Lower lobe of right lung (tissue), 2 donors: ENCODE data around the gene RAP1A. TPM values are rescaled to one million over a fixed set of nuclear protein-coding genes. Genes with fewer than 3 reads are reported as not detected.

Experiments
- ATAC-seq, 2 donors: fragments of 200-7000 bp; cut with Tn5 transposase; one replicate each; pipeline ENCODE4 v1.9.1; 2020 to 2022; ENCODE audit warnings: mild to moderate bottlenecking in 2 of 2, moderate library complexity in 2 of 2
- DNase-seq: peaks from one replicate; pipeline ENCODE4 v3.0.0-alpha.2; 2020
- H3K27ac ChIP-seq: fragments of 200-600 bp; one replicate; pipeline ENCODE4 v1.8.0; 2022
- H3K27me3 ChIP-seq: fragments of 200-600 bp; one replicate; pipeline ENCODE4 v1.8.0; 2022; ENCODE audit warnings: low read depth
- H3K36me3 ChIP-seq: fragments of 200-600 bp; one replicate; pipeline ENCODE4 v1.8.0; 2022; ENCODE audit warnings: mild to moderate bottlenecking
- H3K4me1 ChIP-seq: fragments of 200-600 bp; one replicate; pipeline ENCODE4 v1.8.0; 2022
- H3K4me3 ChIP-seq: fragments of 200-600 bp; one replicate; pipeline ENCODE4 v1.8.0; 2022; ENCODE audit warnings: mild to moderate bottlenecking
- H3K9me3 ChIP-seq: fragments of 200-600 bp; one replicate; pipeline ENCODE4 v1.8.0; 2022
- CTCF ChIP-seq: fragments of 200-600 bp; IDR thresholded peaks from one replicate; pipeline ENCODE4 v1.8.0; 2022; ENCODE audit warnings: antibody characterized with exemption, mild to moderate bottlenecking
- intact Hi-C: fragments of 100-400 bp; cut with DNase I; formaldehyde crosslinking; loops from one replicate; pipeline ENCODE4 v1.11.0; 2022
- total RNA-seq: library from RNA; stranded (reverse); fragmentation: NEBNext Ultra II Directional; extraction: Animal tissue kit (Norgen Biotek cat#: 25700); gene quantifications from one replicate; pipeline ENCODE4 v1.2.1, GENCODE V29; 2021
- donor health status: DM: no; HTN: yes; CAD: no; lungs with severe emphysema.

Gene RAP1A
- total RNA-seq, 1 donor from 2014 or later = 134 TPM

GRCh38 chr1:111704240-111704639 lies 84.7 kb downstream of the RAP1A start:
- no peaks in the 10 kb centered on the region for H3K27me3 ChIP-seq
- H3K4me1 ChIP-seq = peaks cover 13% of the 10 kb centered on the region
- TF ChIP-seq CTCF = no peak
- H3K4me3 ChIP-seq = no peak overlapping the region
- H3K9me3 ChIP-seq = no peaks in the 10 kb centered on the region
- ATAC-seq (no peak), DNase-seq (no peak)
- intact Hi-C loops = no loop called here
- no peak overlapping the region for H3K27ac ChIP-seq
- H3K36me3 ChIP-seq = peaks cover 98% of the 10 kb centered on the region

DNA sequence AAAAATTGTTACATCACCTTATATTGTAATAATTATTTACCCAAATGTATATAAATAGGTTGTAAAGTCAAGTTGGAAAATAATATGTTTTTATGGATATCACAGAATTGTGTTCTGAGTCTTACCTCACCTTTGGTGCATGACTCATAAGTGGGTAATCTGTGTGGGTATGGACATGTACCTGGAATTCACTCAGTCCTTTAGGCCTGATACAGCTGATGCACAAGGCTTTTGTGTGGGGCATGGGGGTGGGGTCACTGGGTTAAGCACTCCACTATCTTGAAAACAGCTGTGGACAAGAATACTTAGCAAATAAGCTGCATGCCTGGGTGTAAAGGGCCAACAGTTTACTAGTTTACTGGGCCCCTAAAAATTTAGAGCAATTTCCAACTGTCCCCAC lies 85.2 kb downstream of the RAP1A start:
- ATAC-seq = peak; percentile 73 to 76
- Histone ChIP-seq H3K27me3 (no peaks in the 10 kb centered on the region), H3K36me3 (peaks cover 98% of the 10 kb centered on the region), H3K4me3 (no peak overlapping the region), H3K27ac (no peak overlapping the region), H3K9me3 (no peaks in the 10 kb centered on the region), H3K4me1 (peaks cover 17% of the 10 kb centered on the region)
- DNase-seq = no peak
- intact Hi-C loops = no loop called here
- TF ChIP-seq CTCF = no peak

GRCh38 chr1:111705841-111706240 lies 86.3 kb downstream of the RAP1A start:
- no peak for TF ChIP-seq CTCF
- H3K4me3 ChIP-seq = no peak overlapping the region
- DNase-seq (no peak), ATAC-seq (no peak)
- intact Hi-C loops = no loop called here
- no peaks in the 10 kb centered on the region for H3K9me3 ChIP-seq
- H3K27ac ChIP-seq = no peak overlapping the region
- no peaks in the 10 kb centered on the region for H3K27me3 ChIP-seq
- peaks cover 98% of the 10 kb centered on the region for H3K36me3 ChIP-seq
- peaks cover 17% of the 10 kb centered on the region for H3K4me1 ChIP-seq

DNA sequence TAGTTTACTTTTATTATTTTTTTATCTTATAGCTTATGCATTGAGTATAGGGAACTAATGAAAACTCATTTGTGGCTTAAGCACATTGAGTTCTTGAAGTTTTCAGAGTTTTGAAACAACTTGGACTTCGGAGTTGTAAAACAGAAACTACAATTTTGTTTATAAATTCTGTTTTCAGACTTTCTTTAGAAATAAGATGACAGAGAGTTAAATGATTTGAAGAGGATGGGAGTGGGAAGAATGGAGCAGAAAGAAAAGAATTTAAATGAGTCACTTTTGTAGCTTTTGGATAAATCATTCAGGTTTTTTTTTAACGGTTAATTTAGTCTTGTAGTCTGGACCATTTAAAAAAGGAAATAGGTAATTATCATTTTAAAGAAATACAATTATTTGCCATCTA lies 87.3 kb downstream of the RAP1A start:
- H3K36me3 ChIP-seq = peaks cover 98% of the 10 kb centered on the region
- H3K27me3 ChIP-seq = no peaks in the 10 kb centered on the region
- DNase-seq (no peak), ATAC-seq (no peak)
- H3K27ac ChIP-seq = no peak overlapping the region
- no peak for TF ChIP-seq CTCF
- H3K9me3 ChIP-seq = no peaks in the 10 kb centered on the region
- peaks cover 17% of the 10 kb centered on the region for H3K4me1 ChIP-seq
- intact Hi-C loops = no loop called here
- no peak overlapping the region for H3K4me3 ChIP-seq

- peaks cover 97% of the 10 kb centered on the region for H3K36me3 ChIP-seq
- peak overlapping the region; percentile 3 for H3K27ac ChIP-seq
- intact Hi-C loops = no loop called here
- no peaks in the 10 kb centered on the region for H3K9me3 ChIP-seq
- H3K27me3 ChIP-seq = no peaks in the 10 kb centered on the region
- no peak for TF ChIP-seq CTCF
- ATAC-seq = peak; percentile 50 to 76
- peak; percentile 70 for DNase-seq
- no peak overlapping the region for H3K4me3 ChIP-seq
- H3K4me1 ChIP-seq = peaks cover 17% of the 10 kb centered on the region
Observed at GRCh38 chr1:111707906-111708305, 88.3 kb downstream of the RAP1A start.

- H3K27ac ChIP-seq = no peak overlapping the region
- H3K36me3 ChIP-seq = peaks cover 76% of the 10 kb centered on the region
- H3K9me3 ChIP-seq = no peaks in the 10 kb centered on the region
- intact Hi-C loops = no loop called here
- H3K4me3 ChIP-seq = no peak overlapping the region
- ATAC-seq (no peak), DNase-seq (no peak)
- H3K27me3 ChIP-seq = no peaks in the 10 kb centered on the region
- peaks cover 17% of the 10 kb centered on the region for H3K4me1 ChIP-seq
- no peak for TF ChIP-seq CTCF
Observed at GRCh38 chr1:111709986-111710385, 90.4 kb downstream of the RAP1A start.
